NCI-H2081 (cell line): ENCODE results near the gene RHOBTB1.

Experiments
- DNase-seq, 2 experiments: peaks; one replicate each; lab custom pipeline; 2025; lab: John Stamatoyannopoulos, UW

RHOBTB1 gene

GRCh38 chr10:60820093-60820754 is 123.8 kb downstream of the RHOBTB1 start:
- DNase-seq = no peak
